Lower leg skin (tissue), 3 donors: Measurements from ENCODE around the gene SP7.

ENCODE experiments used
- POLR2A ChIP-seq, 2 donors: fragments of 450-650 bp; IDR thresholded peaks; one replicate each; pipeline ENCODE4 v1.6.1; 2016 to 2017; ENCODE audit warnings: antibody characterized with exemption in 2 of 2, mild to moderate bottlenecking in 1 of 2, moderate library complexity in 1 of 2
- TF ChIP-seq, protein P1 (sequence below), 3 donors: fragments of 450-650 bp; IDR thresholded peaks; one replicate each; pipeline ENCODE4 v1.5.1; 2016; ENCODE audit warnings: antibody characterized with exemption in 3 of 3, mild to moderate bottlenecking in 3 of 3, moderate library complexity in 2 of 3

DNA sequence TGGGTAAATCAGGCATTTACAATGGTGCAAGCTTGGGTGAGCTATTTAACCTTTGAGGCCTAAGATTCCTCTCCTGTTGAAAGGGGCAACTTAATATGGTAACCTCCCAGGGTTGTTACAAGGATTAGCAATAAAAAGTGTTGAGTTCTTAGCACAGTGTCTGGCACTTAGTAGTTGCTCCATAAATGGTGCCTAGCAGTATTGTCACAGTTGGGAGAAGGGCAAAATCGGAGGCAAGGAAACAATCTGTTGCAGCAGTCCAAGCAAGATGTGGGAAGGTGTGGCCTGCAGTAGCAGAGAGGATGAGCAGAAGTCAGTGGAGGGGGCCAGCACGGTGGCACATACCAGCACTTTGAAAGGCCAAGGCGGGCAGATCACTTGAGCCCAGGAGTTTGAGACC is 7.3 kb upstream of the SP7 start:
- TF ChIP-seq, protein P1, sequence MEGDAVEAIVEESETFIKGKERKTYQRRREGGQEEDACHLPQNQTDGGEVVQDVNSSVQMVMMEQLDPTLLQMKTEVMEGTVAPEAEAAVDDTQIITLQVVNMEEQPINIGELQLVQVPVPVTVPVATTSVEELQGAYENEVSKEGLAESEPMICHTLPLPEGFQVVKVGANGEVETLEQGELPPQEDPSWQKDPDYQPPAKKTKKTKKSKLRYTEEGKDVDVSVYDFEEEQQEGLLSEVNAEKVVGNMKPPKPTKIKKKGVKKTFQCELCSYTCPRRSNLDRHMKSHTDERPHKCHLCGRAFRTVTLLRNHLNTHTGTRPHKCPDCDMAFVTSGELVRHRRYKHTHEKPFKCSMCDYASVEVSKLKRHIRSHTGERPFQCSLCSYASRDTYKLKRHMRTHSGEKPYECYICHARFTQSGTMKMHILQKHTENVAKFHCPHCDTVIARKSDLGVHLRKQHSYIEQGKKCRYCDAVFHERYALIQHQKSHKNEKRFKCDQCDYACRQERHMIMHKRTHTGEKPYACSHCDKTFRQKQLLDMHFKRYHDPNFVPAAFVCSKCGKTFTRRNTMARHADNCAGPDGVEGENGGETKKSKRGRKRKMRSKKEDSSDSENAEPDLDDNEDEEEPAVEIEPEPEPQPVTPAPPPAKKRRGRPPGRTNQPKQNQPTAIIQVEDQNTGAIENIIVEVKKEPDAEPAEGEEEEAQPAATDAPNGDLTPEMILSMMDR (IDR thresholded peaks at IDR 0.05): no peak
- no peak for TF ChIP-seq POLR2A (IDR thresholded peaks at IDR 0.05)
